SK-N-SH treated with all-trans-retinoic acid at 6 μM for 48 hours (cell line): Measurements from ENCODE around the gene ZNF583.

Experiments used
- ATAC-seq: fragments of 200-7000 bp; cut with Tn5 transposase; 3 replicates; pipeline ENCODE4 v1.9.1; 2020; ENCODE audit warnings: mild to moderate bottlenecking, moderate library complexity
- ARNTL ChIP-seq: fragments of 450-650 bp; formaldehyde crosslinking; IDR thresholded peaks from 2 replicates; pipeline ENCODE4 v1.5.0; 2020; ENCODE audit warnings: low read depth, mild to moderate bottlenecking, moderate library complexity, borderline replicate concordance
- BACH2 ChIP-seq: fragments of 250-450 bp; sonication (Bioruptor Pico); IDR thresholded peaks from 2 replicates; pipeline ENCODE4 v1.9.0; 2021; ENCODE audit warnings: mild to moderate bottlenecking, borderline replicate concordance
- CSDC2 ChIP-seq: fragments of 250-450 bp; sonication (Bioruptor Pico); IDR thresholded peaks from 2 replicates; pipeline ENCODE4 v1.5.0; 2020; ENCODE audit warnings: mild to moderate bottlenecking, moderate library complexity
- ESRRG ChIP-seq: fragments of 250-450 bp; sonication (Bioruptor Pico); IDR thresholded peaks from 2 replicates; pipeline ENCODE4 v1.6.1; 2021; ENCODE audit warnings: mild to moderate bottlenecking
- GLIS3 ChIP-seq: fragments of 250-450 bp; sonication (Bioruptor Pico); IDR thresholded peaks from 2 replicates; pipeline ENCODE4 v1.5.0; 2020; ENCODE audit warnings: mild to moderate bottlenecking, moderate library complexity
- ISL1 ChIP-seq: fragments of 250-450 bp; sonication (Bioruptor Pico); IDR thresholded peaks from 2 replicates; pipeline ENCODE4 v2.1.2; 2022; ENCODE audit warnings: mild to moderate bottlenecking, moderate library complexity
- OSR1 ChIP-seq: fragments of 250-450 bp; sonication (Bioruptor Pico); IDR thresholded peaks from 2 replicates; pipeline ENCODE4 v1.8.0; 2022; ENCODE audit warnings: moderate library complexity, mild to moderate bottlenecking, inconsistent platforms
- PPARA ChIP-seq: fragments of 250-450 bp; sonication (Bioruptor Pico); IDR thresholded peaks from 2 replicates; pipeline ENCODE4 v1.5.0; 2020; ENCODE audit warnings: mild to moderate bottlenecking, borderline replicate concordance
- RARB ChIP-seq: fragments of 250-450 bp; sonication (Bioruptor Pico); IDR thresholded peaks from 2 replicates; pipeline ENCODE4 v1.8.0; 2021; ENCODE audit warnings: mild to moderate bottlenecking, moderate library complexity
- SNAI2 ChIP-seq: fragments of 250-450 bp; sonication (Bioruptor Pico); IDR thresholded peaks from 2 replicates; pipeline ENCODE4 v1.5.0; 2020; ENCODE audit warnings: mild to moderate bottlenecking, moderate library complexity
- TCF4 ChIP-seq: fragments of 250-450 bp; sonication (Bioruptor Pico); IDR thresholded peaks from 2 replicates; pipeline ENCODE4 v1.8.0; 2021; ENCODE audit warnings: mild to moderate bottlenecking, moderate library complexity, borderline replicate concordance
- TOX ChIP-seq: fragments of 250-450 bp; sonication (Bioruptor Pico); IDR thresholded peaks from 2 replicates; pipeline ENCODE4 v1.8.0; 2021; ENCODE audit warnings: mild to moderate bottlenecking, moderate library complexity, borderline replicate concordance
- ZFP3 ChIP-seq: fragments of 250-450 bp; sonication (Bioruptor Pico); IDR thresholded peaks from 2 replicates; pipeline ENCODE4 v1.5.0; 2020; ENCODE audit warnings: mild to moderate bottlenecking, moderate library complexity
- ZNF70 ChIP-seq: fragments of 450-650 bp; formaldehyde crosslinking; IDR thresholded peaks from 2 replicates; pipeline ENCODE4 v1.5.0; 2020; ENCODE audit warnings: mild to moderate bottlenecking, moderate library complexity
- TF ChIP-seq, protein P1 (sequence below): fragments of 250-450 bp; sonication (Bioruptor Pico); IDR thresholded peaks from 2 replicates; pipeline ENCODE4 v1.8.0; 2020; ENCODE audit warnings: mild to moderate bottlenecking, moderate library complexity, borderline replicate concordance
- TF ChIP-seq, protein P2 (sequence below): fragments of 250-450 bp; sonication (Bioruptor Pico); IDR thresholded peaks from 2 replicates; pipeline ENCODE4 v1.8.0; 2021; ENCODE audit warnings: low read depth, mild to moderate bottlenecking, moderate library complexity, borderline replicate concordance
- TF ChIP-seq, protein P3 (sequence below): fragments of 250-450 bp; sonication (Bioruptor Pico); IDR thresholded peaks from 2 replicates; pipeline ENCODE4 v1.5.1; 2020; ENCODE audit warnings: low read depth, mild to moderate bottlenecking, moderate library complexity
- TF ChIP-seq, protein P4 (sequence below): fragments of 250-450 bp; sonication (Bioruptor Pico); IDR thresholded peaks from 2 replicates; pipeline ENCODE4 v1.5.1; 2021; ENCODE audit warnings: mild to moderate bottlenecking, moderate library complexity
- TF ChIP-seq, protein P5 (sequence below): fragments of 250-450 bp; sonication (Bioruptor Pico); IDR thresholded peaks from 2 replicates; pipeline ENCODE4 v1.5.0; 2020; ENCODE audit warnings: mild to moderate bottlenecking, moderate library complexity

ZNF583 gene

DNA sequence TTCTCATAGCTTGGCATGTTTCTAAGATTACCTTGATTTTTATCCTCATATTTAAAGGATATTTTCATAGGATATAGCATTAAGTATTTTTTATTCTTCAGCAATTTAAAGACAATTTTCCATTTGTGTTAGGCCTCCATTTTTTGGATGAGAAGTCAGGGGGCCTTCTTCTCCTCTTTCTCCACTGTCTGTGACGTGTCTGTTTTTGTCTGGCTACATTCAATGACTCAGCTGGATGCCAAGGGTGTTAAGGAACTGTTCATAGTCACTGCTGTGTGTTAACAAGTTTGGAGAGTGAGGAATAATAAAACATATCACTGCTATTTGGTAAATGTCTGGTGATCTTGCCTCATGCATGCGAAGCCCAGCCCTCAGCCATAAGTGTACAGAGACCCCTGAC, 47.2 kb upstream of the ZNF583 start:
- ATAC-seq, result no peak
- TF ChIP-seq BACH2 (CRISPR knock-in tag), result no peak

GRCh38 chr19:56360841-56361240, 43.3 kb upstream of the ZNF583 start:
- TF ChIP-seq GLIS3, result no peak
- TF ChIP-seq CSDC2 (CRISPR knock-in tag), result no peak
- TF ChIP-seq, protein P1, sequence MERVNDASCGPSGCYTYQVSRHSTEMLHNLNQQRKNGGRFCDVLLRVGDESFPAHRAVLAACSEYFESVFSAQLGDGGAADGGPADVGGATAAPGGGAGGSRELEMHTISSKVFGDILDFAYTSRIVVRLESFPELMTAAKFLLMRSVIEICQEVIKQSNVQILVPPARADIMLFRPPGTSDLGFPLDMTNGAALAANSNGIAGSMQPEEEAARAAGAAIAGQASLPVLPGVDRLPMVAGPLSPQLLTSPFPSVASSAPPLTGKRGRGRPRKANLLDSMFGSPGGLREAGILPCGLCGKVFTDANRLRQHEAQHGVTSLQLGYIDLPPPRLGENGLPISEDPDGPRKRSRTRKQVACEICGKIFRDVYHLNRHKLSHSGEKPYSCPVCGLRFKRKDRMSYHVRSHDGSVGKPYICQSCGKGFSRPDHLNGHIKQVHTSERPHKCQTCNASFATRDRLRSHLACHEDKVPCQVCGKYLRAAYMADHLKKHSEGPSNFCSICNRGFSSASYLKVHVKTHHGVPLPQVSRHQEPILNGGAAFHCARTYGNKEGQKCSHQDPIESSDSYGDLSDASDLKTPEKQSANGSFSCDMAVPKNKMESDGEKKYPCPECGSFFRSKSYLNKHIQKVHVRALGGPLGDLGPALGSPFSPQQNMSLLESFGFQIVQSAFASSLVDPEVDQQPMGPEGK (CRISPR knock-in tag), result no peak
- no peak for TF ChIP-seq BACH2 (CRISPR knock-in tag)
- TF ChIP-seq SNAI2 (CRISPR knock-in tag), result no peak
- TF ChIP-seq, protein P2, sequence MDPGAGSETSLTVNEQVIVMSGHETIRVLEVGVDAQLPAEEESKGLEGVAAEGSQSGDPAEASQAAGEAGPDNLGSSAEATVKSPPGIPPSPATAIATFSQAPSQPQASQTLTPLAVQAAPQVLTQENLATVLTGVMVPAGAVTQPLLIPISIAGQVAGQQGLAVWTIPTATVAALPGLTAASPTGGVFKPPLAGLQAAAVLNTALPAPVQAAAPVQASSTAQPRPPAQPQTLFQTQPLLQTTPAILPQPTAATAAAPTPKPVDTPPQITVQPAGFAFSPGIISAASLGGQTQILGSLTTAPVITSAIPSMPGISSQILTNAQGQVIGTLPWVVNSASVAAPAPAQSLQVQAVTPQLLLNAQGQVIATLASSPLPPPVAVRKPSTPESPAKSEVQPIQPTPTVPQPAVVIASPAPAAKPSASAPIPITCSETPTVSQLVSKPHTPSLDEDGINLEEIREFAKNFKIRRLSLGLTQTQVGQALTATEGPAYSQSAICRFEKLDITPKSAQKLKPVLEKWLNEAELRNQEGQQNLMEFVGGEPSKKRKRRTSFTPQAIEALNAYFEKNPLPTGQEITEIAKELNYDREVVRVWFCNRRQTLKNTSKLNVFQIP, result no peak
- no peak for TF ChIP-seq ESRRG (CRISPR knock-in tag)
- no peak for TF ChIP-seq TOX
- TF ChIP-seq ZNF70 (CRISPR knock-in tag), result no peak
- TF ChIP-seq ISL1 (CRISPR knock-in tag), result no peak
- no peak for TF ChIP-seq ARNTL (CRISPR knock-in tag)
- TF ChIP-seq PPARA (CRISPR knock-in tag), result no peak
- no peak for TF ChIP-seq TCF4 (CRISPR knock-in tag)
- TF ChIP-seq, protein P3, sequence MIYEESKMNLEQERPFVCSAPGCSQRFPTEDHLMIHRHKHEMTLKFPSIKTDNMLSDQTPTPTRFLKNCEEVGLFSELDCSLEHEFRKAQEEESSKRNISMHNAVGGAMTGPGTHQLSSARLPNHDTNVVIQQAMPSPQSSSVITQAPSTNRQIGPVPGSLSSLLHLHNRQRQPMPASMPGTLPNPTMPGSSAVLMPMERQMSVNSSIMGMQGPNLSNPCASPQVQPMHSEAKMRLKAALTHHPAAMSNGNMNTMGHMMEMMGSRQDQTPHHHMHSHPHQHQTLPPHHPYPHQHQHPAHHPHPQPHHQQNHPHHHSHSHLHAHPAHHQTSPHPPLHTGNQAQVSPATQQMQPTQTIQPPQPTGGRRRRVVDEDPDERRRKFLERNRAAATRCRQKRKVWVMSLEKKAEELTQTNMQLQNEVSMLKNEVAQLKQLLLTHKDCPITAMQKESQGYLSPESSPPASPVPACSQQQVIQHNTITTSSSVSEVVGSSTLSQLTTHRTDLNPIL (CRISPR knock-in tag), result no peak
- TF ChIP-seq, all 23 proteins: peak for 0
- no peak for ATAC-seq

- TF ChIP-seq TOX (no peak), SNAI2 (CRISPR knock-in tag) (no peak)
- TF ChIP-seq, protein P1 (CRISPR knock-in tag), result no peak
- peak; percentile 97 for ATAC-seq
Measured at GRCh38 chr19:56367829-56368711, 36.1 kb upstream of the ZNF583 start.

- TF ChIP-seq OSR1 (no peak), RARB (CRISPR knock-in tag) (no peak), ZFP3 (CRISPR knock-in tag) (no peak), ZNF70 (CRISPR knock-in tag) (no peak), TOX (no peak), ARNTL (CRISPR knock-in tag) (no peak), BACH2 (CRISPR knock-in tag) (no peak), PPARA (CRISPR knock-in tag) (no peak)
- TF ChIP-seq, protein P1 (CRISPR knock-in tag), result no peak
- TF ChIP-seq, protein P4, sequence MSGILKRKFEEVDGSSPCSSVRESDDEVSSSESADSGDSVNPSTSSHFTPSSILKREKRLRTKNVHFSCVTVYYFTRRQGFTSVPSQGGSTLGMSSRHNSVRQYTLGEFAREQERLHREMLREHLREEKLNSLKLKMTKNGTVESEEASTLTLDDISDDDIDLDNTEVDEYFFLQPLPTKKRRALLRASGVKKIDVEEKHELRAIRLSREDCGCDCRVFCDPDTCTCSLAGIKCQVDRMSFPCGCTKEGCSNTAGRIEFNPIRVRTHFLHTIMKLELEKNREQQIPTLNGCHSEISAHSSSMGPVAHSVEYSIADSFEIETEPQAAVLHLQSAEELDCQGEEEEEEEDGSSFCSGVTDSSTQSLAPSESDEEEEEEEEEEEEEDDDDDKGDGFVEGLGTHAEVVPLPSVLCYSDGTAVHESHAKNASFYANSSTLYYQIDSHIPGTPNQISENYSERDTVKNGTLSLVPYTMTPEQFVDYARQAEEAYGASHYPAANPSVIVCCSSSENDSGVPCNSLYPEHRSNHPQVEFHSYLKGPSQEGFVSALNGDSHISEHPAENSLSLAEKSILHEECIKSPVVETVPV (CRISPR knock-in tag), result no peak
- TF ChIP-seq, protein P5, sequence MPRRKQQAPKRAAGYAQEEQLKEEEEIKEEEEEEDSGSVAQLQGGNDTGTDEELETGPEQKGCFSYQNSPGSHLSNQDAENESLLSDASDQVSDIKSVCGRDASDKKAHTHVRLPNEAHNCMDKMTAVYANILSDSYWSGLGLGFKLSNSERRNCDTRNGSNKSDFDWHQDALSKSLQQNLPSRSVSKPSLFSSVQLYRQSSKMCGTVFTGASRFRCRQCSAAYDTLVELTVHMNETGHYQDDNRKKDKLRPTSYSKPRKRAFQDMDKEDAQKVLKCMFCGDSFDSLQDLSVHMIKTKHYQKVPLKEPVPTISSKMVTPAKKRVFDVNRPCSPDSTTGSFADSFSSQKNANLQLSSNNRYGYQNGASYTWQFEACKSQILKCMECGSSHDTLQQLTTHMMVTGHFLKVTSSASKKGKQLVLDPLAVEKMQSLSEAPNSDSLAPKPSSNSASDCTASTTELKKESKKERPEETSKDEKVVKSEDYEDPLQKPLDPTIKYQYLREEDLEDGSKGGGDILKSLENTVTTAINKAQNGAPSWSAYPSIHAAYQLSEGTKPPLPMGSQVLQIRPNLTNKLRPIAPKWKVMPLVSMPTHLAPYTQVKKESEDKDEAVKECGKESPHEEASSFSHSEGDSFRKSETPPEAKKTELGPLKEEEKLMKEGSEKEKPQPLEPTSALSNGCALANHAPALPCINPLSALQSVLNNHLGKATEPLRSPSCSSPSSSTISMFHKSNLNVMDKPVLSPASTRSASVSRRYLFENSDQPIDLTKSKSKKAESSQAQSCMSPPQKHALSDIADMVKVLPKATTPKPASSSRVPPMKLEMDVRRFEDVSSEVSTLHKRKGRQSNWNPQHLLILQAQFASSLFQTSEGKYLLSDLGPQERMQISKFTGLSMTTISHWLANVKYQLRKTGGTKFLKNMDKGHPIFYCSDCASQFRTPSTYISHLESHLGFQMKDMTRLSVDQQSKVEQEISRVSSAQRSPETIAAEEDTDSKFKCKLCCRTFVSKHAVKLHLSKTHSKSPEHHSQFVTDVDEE (CRISPR knock-in tag), result no peak
- ATAC-seq, result no peak
Measured at GRCh38 chr19:56369886-56370676, 34.1 kb upstream of the ZNF583 start.
